Activated naive CD4-positive, alpha-beta T cell (primary cell): Measurements from ENCODE around the gene AKAP12.

Experiments
- DNase-seq, 4 experiments: peaks; one replicate each; lab custom pipeline; 2025; lab: John Stamatoyannopoulos, UW

The AKAP12 gene

GRCh38 chr6:151240036-151240685, 394 bp downstream of the AKAP12 start:
- DNase-seq, result no peak

- DNase-seq, result no peak
These were observed 1.2 kb downstream of the AKAP12 start for GRCh38 chr6:151240791-151241642.

GRCh38 chr6:151241853-151242252, 2.1 kb downstream of the AKAP12 start:
- no peak for DNase-seq

- DNase-seq, result no peak
These were observed 2.7 kb downstream of the AKAP12 start for GRCh38 chr6:151242420-151242861.

- no peak for DNase-seq
These were observed 3.7 kb downstream of the AKAP12 start for GRCh38 chr6:151243481-151243880.

- no peak for DNase-seq
These were observed 7.7 kb downstream of the AKAP12 start for GRCh38 chr6:151247490-151247889.

- DNase-seq, result no peak
These were observed 8.5 kb downstream of the AKAP12 start for GRCh38 chr6:151248295-151248694.

GRCh38 chr6:151252634-151253033, 12.9 kb downstream of the AKAP12 start:
- no peak for DNase-seq

- DNase-seq, result no peak
These were observed 14.8 kb downstream of the AKAP12 start for GRCh38 chr6:151254451-151255081.

GRCh38 chr6:151255811-151256210, 16.0 kb downstream of the AKAP12 start:
- no peak for DNase-seq

- DNase-seq, result no peak
These were observed 18.2 kb downstream of the AKAP12 start for GRCh38 chr6:151257985-151258445.

- DNase-seq, result no peak
These were observed 20.4 kb downstream of the AKAP12 start for GRCh38 chr6:151260205-151260604.

GRCh38 chr6:151263035-151263434, 23.3 kb downstream of the AKAP12 start:
- DNase-seq, result no peak

- no peak for DNase-seq
These were observed 24.2 kb downstream of the AKAP12 start for GRCh38 chr6:151263967-151264366.

- DNase-seq, result no peak
These were observed 25.5 kb downstream of the AKAP12 start for GRCh38 chr6:151265282-151265681.

- DNase-seq, result no peak
These were observed 29.7 kb downstream of the AKAP12 start for GRCh38 chr6:151269321-151269995.

- no peak for DNase-seq
These were observed 35.4 kb downstream of the AKAP12 start for GRCh38 chr6:151275121-151275520.

GRCh38 chr6:151275566-151275965, 35.8 kb downstream of the AKAP12 start:
- no peak for DNase-seq

- no peak for DNase-seq
These were observed 36.5 kb downstream of the AKAP12 start for GRCh38 chr6:151276112-151276740.

GRCh38 chr6:151279891-151280290, 40.1 kb downstream of the AKAP12 start:
- no peak for DNase-seq

GRCh38 chr6:151280859-151281258, 41.1 kb downstream of the AKAP12 start:
- DNase-seq, result no peak

GRCh38 chr6:151284012-151284411, 44.2 kb downstream of the AKAP12 start:
- DNase-seq, result no peak
